GM18870 (cell line): Measurements from ENCODE around the gene FARP1.

Experiments
- ATAC-seq: cut with Tn5 transposase; IDR thresholded peaks from one replicate; pipeline ENCODE4 v1.9.1; 2021; ENCODE audit warnings: moderate library complexity; ENCODE audit not compliant: unreplicated experiment

The FARP1 gene

DNA sequence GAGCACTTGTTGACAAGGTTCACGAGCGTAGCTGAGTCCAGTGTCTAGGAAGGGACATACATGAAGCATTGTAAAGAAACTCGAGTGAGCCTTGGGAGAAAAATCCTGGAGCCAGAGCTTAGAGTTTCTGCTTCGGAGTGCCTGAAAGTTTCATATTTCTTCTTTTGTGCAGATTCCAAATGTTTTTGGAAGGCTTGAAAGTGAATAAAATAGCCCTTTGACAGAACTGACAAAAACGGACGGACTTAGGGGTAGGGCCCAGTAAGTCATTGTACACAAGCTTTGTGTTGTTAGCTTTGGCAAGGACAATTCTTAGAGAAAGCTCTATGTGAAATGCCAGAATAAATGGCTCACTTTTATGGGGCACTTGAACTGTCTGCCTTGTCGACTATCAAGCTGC, 31.4 kb downstream of the FARP1 start:
- ATAC-seq = no peak

DNA sequence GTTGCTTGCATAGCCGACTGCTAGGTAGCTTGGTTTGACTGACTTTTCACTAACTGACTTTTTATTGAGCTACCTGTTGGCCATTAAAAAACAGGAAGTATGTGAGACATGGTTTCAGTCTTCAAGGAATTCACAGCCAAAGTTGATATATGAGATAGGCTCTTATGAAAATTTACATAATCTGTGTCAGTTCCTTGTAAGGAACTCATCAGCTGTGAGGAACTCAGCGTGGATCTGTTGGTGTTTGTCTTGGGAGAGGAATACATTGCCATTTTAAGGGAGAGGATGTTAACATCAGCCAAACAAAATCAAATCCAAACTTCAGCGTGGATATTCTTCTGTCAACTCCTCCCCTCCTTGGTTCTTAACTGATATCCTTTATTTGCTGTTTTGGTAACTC, 32.1 kb downstream of the FARP1 start:
- ATAC-seq = no peak

DNA sequence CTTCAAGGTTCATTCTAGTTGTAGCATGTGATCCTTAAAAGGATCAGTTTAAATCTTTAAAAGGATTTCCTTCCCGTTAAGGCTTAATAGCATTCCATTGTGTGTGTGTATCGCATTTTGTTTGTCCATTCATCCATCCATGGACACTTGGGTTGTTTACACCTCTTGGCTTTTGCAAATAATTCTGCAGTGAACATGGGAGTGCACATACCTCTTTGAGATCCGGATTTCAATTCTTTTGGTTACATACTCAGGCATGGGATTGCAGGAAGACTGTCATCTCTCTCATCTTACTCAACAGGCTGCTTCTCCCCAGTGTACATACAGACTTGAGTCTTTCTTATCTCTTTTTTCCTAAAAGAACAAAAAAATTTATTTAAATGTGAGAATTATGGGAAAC, 32.9 kb downstream of the FARP1 start:
- ATAC-seq = no peak

DNA sequence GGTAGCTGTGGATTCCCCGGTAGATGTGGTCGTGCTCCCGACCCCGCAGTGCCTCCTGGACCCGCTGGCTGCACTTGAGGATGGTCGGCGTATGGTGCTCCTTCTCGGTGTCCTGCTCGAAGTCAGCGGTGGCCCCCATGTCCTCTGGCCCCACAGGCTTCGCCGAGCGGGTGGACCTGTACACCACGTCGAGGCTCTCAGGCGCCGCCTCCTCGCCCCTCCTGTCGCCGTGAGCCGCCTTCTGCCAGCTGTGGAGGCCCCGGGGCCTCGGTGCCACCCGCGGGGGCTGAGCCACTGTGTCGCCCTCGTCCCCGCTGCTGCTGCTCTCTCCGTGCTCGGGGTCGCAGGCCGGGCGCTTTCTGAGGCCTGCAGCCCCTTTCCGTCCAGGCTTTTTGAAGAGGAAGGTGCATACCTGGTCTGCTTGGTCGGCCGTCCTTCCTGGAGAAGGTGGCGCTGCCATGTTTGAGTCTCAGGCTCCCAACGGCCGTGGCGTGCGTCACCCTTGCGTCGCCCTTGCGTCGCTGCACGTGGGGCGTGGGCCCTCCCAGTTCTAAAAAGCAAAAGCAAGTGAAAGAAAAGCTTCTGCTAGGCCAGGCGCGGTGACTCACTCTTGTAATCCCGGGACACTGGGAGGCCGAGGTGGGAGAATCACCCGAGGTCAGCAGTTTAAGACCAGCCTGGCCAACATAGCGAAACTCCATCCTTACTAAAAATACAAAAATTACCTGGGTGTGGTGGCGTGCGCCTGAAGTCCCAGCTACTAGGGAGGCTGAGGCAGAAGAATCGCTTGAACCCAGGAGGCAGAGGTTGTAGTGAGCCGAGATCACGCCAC, 34.1 kb downstream of the FARP1 start, which contains the start of gene RNF113B:
TSS of gene RNF113B (minus strand) at position 493 of the 832 bp plus-strand sequence. CDS start at position 460, 33 bp downstream.
- no peak for ATAC-seq

DNA sequence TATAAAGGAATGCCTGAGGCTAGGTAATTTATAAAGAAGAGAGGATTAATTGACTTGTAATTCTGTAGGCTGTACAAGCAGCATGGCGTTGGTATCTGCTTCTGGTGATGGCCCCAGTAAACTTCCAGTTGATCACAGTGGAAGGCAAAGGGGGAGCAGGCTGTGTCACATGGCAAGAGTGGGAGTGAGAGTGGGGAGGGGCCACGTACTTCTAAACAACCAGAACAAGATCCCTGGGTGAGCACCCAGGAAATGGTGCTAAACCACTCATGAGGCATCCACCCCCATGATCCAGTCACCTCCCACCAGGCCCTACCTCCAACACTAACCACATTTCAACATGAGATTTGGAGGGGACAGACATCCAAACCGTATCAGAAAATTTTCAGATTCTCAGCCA, 37.2 kb downstream of the FARP1 start:
- no peak for ATAC-seq

DNA sequence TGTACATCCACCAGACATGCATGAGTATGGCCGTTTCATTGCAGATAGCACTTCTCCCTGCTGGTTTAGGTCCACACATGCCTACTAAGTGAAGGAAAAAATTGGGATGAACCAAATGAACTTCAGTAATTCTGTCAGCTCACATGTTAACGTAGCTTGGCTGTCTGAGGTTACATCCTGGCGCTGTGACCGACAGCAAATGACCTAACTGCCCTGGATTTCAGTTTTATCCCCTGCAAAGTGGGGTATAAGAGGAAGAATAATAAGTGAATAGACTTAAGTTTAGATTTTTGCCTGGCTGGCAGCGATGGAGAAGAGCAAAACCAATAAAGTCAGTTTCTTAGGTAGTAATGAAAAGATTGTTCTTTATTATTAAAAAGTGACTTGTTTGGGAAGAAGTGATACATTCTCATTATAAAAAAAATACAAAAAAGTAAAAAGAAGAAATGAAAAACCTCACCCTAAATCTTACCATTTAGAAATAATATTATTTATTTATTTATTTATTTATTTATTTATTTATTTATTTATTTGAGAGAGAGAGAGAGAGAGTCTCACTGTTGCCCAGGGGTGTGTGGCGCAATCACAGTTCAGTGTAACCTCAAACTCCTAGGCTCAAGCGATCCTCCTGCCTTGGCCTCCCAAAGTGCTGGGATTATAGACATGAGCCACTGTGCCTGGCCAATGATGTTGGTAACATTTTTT, 38.4 kb downstream of the FARP1 start:
- ATAC-seq = no peak

DNA sequence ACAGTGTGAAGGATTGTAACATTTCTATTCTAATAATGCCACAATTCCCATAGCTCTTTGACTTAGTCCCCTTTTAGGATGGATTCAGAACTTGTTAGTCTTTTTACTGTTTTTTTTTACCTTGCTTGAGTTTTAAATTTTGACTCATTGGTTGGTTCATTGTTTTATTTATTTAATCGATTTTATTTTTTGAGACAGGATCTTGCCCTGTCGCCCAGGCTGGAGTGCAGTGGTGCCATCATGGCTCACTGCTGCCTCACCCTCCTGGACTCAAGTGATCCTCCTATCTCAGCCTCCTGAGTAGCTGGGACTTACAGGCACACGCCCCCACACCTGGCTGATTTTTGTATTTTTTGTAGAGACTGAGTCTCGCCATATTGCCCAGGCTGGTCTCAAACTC, 39.3 kb downstream of the FARP1 start:
- no peak for ATAC-seq

DNA sequence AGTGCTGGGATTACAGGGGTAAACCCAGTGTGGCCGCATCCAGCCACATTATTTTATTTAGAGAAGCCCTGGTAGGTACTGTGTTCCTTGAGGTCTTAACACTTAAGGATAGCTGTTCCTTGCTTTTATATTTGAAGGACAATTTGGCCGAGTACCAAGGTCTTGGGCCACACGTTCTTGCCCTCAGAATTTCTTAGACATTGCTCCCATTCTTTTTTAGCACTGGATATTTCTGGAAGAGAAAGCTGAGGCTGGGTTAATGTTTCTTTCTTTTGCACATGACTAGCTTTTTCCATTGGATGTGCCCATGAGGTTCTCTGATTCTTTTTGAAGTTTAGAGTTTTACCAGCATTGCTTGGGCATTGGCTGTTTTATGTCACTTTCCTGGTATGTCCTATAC, 39.7 kb downstream of the FARP1 start:
- ATAC-seq = no peak

DNA sequence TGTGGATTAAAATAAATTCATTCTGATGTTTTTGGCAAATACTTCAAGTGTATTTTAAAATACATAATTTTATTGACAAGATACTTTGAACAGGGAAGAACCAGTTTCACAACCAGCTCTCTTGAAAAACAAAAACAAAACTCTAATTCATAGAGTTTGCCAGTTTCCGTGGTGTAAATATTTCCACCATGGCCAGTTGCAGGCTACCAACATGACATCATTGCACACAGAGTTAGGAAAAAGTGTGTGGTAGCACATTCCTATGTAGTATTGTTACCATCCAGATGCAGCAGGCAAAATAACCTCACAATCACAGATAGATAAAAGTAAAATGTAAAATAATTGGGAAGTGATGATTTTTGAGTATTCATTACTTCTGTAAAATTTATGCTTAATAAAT, 41.9 kb downstream of the FARP1 start:
- no peak for ATAC-seq

DNA sequence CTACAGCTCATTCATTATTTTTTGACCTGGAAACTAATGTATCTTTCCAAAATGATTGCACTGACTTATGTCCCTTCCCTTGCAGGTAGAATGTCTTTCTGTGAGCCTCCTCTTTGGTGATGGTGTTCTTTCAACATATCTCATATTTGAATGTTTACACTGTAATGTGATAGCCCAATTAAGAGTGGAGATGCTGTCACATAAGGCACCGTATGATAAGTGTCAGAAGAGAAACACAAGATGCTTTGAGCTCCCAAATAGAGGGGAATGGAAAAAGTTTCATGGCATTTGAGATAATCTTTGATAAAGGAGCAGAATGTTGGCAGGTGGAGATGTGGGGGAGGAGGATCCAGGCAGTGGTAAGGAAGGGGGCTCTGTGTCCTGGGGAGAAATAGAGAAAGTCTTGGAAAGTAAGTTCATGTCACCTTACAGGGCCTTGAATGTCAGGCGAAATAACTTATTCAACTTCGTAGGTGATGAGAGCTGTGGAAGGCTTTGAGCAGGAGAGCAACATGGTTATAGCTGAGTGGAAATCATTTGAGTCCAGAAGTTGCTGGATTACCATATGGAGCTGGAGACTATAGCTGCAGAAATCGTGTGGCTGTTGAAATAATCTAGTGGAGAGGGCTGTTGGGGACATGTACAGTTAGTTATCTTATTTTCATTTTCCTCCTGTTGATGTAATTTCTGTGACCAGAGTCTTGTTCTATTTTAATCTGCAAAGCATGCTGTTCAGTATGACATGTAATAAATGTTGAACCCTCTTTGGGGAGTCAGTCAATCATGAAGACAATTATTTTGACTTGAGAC, 44.5 kb downstream of the FARP1 start:
- ATAC-seq = no peak

DNA sequence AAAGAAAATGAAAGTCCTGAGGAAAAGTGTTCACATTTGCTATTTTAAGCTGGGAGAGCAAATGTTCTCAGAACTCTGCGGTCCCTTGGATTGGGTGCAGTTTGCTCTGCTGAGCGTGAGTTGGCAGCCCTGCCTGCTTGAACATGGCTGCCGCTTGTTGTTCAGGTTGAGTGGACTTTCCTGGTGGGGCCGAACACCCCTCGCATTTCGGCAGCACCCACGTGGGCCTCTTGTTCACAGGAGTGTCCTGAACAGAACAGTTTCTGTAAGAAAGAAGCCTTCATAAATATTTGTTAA, 45.0 kb downstream of the FARP1 start:
- no peak for ATAC-seq

DNA sequence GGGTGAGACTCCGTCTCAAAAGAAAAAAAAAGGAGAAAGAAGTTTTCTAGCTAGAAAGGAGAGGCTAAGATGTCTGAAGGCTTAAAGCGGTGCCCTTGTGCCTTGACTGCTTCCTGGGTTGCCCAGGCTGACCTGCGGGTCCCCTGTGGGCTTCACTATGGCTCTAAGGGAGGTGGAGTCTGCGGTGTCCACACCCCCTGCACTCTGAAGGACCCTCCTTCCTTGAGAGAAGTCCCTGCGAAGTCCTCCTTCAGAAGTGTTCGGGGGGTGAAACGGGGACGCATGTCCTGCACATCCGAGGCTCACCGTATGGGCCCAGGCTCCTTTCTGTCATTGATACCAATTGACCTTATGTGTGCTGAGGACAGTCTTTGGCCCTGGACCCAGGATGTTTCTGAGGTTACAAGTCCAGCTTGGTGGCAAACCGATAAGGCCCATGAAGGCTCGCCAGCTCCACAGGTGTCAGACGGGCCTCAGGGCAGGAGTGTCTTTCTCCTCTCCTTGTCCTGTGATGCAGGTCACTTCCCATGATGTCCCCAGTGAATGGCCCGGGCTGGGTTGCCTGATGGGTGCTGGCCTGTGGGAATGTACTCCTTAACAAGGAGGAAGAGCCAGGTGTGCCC, 45.8 kb downstream of the FARP1 start:
- no peak for ATAC-seq

DNA sequence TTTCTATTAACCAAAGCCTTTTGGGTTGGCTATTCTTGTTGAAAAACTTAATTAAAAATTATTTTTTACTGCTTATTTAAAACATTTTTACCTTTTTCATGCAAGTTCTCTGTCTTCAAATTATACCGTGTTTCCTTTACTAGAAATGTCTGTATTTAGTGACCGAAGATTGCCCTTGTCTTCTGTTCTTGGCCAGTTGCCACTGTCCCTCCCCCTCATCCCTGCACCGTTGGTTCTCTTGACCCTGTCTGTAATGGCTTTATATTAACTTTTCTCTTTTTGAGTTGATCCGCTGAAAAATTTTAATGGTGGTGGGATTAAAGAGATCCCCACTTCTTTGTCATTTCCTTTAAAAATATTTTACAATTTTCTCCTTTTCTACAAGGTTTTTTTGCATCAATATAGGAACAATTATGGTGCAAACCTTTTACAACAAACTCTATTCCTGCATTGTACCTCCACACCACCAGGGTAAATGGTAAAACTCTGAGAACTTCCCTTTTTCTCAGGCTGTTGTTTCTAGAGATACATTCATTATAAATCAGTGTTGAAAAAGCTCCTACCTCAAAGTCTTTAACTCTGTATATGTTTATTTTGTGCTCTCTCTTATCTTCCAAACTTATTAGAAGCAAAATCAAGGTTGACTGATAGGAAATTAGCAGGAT, 47.1 kb downstream of the FARP1 start:
- ATAC-seq = no peak

DNA sequence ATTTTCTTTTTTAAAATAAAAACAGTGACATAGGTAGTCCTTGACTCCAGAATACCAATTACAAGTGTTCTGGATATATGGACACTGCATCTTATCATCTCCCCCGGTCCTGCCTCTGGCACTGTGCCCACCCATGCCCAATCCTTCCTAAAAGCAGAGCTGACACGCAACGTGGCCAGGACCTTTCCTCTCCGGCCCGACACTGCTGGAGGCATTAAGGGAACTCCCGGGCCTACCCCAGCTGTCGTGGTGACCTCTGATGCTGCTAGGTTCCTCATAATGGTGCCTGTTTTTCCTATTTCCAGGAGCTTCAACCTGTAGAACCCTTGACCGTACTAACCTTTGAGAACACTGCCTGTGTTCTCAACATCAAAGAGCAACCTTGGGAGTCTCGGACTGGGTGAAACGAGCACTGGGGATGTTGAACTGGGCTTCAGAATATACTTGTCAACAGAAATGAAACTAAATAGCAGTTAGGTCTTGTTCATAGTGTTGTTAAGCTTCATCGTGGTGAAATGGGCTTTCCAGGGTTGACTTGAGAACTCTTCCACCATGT, 48.1 kb downstream of the FARP1 start:
- ATAC-seq = no peak

DNA sequence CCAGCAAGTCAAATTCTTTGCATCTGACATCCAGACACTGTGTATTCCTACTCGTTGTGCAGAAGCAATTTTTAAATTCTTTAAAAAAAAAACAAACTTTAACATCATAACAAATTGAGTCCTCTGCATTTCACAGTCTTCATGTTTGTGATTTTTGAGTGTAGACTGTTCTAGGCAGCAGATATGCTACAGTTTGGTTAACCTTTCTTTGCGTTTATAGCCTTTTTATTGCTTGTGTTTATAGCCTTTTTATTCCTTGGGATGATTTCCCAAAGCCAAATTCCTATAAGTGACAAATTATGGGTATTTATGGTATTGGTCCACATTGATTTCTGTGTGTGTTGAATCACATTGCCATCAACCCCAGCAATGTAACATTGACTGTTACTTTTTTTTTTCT, 49.1 kb downstream of the FARP1 start:
- ATAC-seq = no peak

DNA sequence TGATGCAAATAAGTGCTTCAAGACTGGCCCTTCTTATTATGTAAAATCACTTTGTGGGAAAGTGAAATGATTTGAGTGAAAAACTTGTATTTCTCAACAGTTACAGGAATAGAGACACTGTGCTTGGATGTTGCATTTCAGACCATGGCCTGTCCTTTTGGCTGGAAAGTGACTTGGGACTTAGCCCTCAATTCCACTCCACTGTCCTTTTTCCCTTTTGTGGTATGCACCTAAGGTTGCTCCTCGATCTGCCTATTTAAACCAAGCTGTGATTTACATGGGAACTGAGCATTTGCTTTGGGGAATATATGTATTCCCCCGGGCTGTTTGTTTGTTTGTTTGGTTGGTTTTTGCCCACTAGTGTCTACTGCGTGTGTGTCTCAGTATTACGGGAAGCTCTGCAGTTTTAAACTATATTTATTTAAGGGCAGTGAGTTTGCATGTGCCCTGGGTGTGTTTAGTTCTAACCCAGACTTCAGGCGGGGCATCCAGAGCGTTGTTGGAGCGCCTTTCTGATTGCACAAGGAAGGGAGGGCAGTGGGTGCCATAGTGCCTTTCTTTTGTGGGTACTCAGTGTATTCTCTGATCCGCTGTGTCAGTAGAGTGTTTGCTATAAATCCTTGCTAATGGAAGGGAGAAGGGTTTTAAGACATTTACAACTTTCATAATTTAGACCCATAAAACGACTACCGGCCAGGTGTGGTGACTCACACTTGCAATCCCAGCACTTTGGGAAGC, 52.3 kb downstream of the FARP1 start:
- ATAC-seq = no peak

DNA sequence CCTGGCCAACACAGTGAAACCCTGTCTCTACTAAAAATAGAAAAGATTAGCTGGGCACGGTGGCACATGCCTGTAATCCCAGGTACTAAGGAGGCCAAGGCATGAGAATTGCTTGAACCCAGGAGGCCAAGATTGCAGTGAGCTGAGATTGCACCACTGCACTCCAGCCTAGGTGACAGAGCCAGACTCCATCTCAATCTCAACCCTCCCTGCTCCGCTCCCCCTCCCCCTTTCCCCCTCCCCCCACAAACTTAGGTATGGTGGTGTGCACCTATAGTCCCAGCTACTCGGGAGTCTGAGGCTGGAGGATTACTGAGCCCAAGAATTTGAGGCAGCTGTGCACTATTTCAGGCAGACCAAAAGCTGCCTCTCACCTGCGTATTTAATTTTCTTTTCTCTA, 55.8 kb downstream of the FARP1 start:
- ATAC-seq = no peak

DNA sequence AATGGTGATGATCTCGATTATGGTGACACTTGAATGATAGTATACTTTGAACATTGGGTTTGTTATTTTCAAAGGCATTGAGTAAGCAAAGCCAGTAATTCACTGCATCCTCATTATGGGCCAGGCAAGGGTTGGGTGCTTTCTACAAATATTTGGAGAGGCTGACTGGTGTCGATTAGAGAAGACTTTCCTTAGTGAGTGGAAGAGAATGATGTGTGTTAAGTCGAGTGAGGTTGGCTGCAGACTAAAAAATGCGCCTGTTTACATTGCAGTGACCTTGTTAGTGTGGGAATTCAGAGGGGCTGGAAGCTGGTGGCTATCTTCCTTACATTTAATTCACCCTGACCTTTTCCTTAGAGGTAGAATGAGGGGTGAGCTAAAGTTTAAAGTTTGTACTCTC, 56.6 kb downstream of the FARP1 start:
- no peak for ATAC-seq

DNA sequence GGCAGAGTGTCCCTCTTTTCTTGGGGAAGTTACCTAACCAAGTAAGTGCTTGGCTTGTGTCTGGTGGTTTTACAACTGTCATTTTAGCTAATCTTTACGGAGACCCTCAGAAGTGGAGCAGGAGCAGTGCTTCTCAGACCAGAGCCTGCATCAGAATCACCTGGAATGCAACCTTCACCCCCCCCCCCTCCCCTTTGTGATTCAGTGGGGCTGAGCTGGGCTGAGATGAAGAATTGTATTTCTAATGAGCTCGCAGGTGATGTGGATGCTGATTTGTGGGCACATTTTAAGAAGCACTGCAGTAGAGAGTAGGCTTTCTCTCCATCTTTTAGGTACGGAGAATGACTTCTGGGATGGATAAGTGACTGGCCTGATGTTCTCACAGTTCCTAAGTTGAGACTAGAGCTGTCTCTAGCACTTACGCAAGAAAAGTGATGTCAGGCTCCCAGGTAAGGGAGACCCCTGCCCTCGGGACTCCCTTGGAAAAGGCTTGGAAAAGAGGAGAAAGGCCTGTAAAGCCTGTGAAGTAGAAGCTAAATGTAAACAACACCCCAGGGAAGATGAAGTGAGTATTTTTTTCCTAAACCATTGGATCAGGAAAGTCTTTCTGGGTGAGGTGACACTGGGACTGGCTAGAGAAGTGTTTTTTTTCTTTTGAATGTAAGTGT, 57.5 kb downstream of the FARP1 start:
- ATAC-seq = no peak
